Natural killer cell (primary cell): ENCODE data around the gene PPP1R9A. TPM values are rescaled to one million over a fixed set of nuclear protein-coding genes. Genes with fewer than 3 reads are reported as not detected.

Experiments used
- ATAC-seq, 3 donors: fragments of 150-1000 bp in 2 of 3; fragments of 200-7000 bp in 1 of 3; cut with Tn5 transposase; 1 replicate in 1 of 3; 2 replicates in 2 of 3; pipeline ENCODE4 v1.10.0; 2021; ENCODE audit warnings: mild to moderate bottlenecking in 2 of 3, moderate library complexity in 2 of 3
- DNase-seq, 2 donors: peaks; one replicate each; pipeline versions ENCODE4 v3.0.0 to v3.0.0-alpha.2; 2013 to 2021; ENCODE audit warnings: mixed read lengths in 1 of 2
- H3K27ac ChIP-seq: one replicate; pipeline ENCODE4 v1.5.1; 2013; ENCODE audit warnings: mild to moderate bottlenecking, low read length
- H3K27me3 ChIP-seq: one replicate; pipeline ENCODE4 v1.6.1; 2013; ENCODE audit warnings: low read length; ENCODE audit not compliant: control insufficient read depth, insufficient read depth
- H3K36me3 ChIP-seq: one replicate; pipeline ENCODE4 v1.6.1; 2013; ENCODE audit warnings: low read length; ENCODE audit not compliant: control insufficient read depth, insufficient read depth
- H3K4me1 ChIP-seq: one replicate; pipeline ENCODE4 v1.6.1; 2013; ENCODE audit warnings: low read length; ENCODE audit not compliant: control insufficient read depth, insufficient read depth
- H3K4me3 ChIP-seq: one replicate; pipeline ENCODE4 v1.5.1; 2013; ENCODE audit warnings: low read length
- H3K9me3 ChIP-seq: one replicate; pipeline ENCODE4 v1.6.1; 2013; ENCODE audit warnings: low read length; ENCODE audit not compliant: control insufficient read depth, insufficient read depth
- H3K27ac Mint-ChIP-seq, 2 donors: one replicate each; pipeline ENCODE4 v1.8.0; 2022; ENCODE audit warnings: mild to moderate bottlenecking in 2 of 2, mixed read lengths in 2 of 2, moderate library complexity in 1 of 2
- H3K27me3 Mint-ChIP-seq, 2 donors: one replicate each; pipeline ENCODE4 v1.8.0; 2022; ENCODE audit warnings: low read depth in 2 of 2, mixed read lengths in 2 of 2
- H3K36me3 Mint-ChIP-seq: one replicate; pipeline ENCODE4 v1.8.0; 2022; ENCODE audit warnings: mixed read lengths
- H3K4me1 Mint-ChIP-seq, 2 donors: one replicate each; pipeline ENCODE4 v1.8.0; 2022; ENCODE audit warnings: mixed read lengths in 2 of 2
- H3K4me3 Mint-ChIP-seq: one replicate; pipeline ENCODE4 v1.8.0; 2022; ENCODE audit warnings: mild to moderate bottlenecking, moderate library complexity, mixed read lengths
- H3K9me3 Mint-ChIP-seq, 2 donors: one replicate each; pipeline ENCODE4 v1.8.0; 2022; ENCODE audit warnings: mixed read lengths in 2 of 2
- WGBS: methylation state at CpG from one replicate; pipeline ENCODE4 v1.1.7; 2013; ENCODE audit warnings: missing lambda C conversion rate; ENCODE audit not compliant: insufficient coverage; 5-methylcytosine and 5-hydroxymethylcytosine counted together
- intact Hi-C: fragments of 100-400 bp; cut with micrococcal nuclease; formaldehyde crosslinking; loops from one replicate; pipeline ENCODE4 v1.14.2; 2022
- total RNA-seq, 4 donors: library from RNA; stranded (reverse); fragments of 120-200 nt in 1 of 4; gene quantifications; one replicate each; pipeline versions ENCODE4 v1.2.3 to v1.2.4, GENCODE V29; 2013 to 2022
- TF ChIP-seq, protein P1 (sequence below): fragments of 200-600 bp; IDR thresholded peaks from one replicate; pipeline ENCODE4 v1.8.0; 2022; ENCODE audit warnings: antibody characterized with exemption

PPP1R9A gene
- total RNA-seq, 3 donors from 2014 or later (not counting 1 experiment from before 2014, with no cell fraction given), result 1.6 to 6.0 (median 2.0) TPM

DNA sequence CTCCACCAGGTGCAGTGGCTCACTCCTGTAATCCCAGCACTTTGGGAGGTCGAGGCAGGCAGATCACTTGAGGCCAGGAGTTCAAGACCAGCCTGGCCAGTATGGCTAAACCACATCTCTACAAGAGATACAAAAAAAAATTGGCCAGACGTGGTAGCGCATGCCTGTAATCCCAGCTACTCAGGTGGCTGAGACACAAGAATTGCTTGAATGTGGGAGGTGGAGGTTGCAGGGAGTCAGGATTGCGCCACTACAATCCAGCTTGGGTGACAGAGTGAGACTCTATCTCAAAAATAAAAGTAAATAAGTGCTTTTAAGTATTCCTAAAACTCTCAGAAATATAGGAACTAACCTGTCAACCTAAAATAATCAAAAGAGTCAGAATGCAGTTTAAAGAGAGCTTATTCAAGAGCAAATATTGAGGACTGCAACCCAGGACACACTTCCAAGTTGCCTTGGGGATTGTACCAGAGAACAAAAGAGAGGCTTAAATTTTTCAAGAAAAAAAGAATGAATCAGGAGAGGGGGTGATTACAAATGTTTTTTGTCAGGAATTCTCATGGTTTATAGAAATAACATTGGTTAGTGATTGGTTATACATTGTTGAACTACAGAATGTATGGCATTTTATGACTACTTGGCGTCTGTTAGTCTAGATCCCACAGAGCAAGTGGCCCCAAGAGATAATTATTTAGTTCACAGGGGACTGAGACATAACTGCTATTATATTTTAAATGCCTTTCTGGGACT lies 33.2 kb upstream of the PPP1R9A start:
- no peak overlapping the region for H3K4me3 Mint-ChIP-seq
- no peak overlapping the region for H3K27ac Mint-ChIP-seq
- H3K27ac ChIP-seq, result no peak overlapping the region
- 75% methylated on average over 4 of the region's 5 CpGs for WGBS
- H3K9me3 ChIP-seq, result peaks cover 15% of the 10 kb centered on the region
- H3K9me3 Mint-ChIP-seq, result peaks cover 9 to 10% of the 10 kb centered on the region in 2 donors
- H3K27me3 Mint-ChIP-seq, result peaks cover 0 to 3% of the 10 kb centered on the region in 2 donors
- intact Hi-C loops, result no loop called here
- no peaks in the 10 kb centered on the region for H3K36me3 ChIP-seq
- H3K36me3 Mint-ChIP-seq, result no peaks in the 10 kb centered on the region
- H3K27me3 ChIP-seq, result no peaks in the 10 kb centered on the region
- no peak overlapping the region for H3K4me3 ChIP-seq
- DNase-seq (no peak), ATAC-seq (no peak)
- H3K4me1 ChIP-seq, result no peaks in the 10 kb centered on the region
- TF ChIP-seq, protein P1, sequence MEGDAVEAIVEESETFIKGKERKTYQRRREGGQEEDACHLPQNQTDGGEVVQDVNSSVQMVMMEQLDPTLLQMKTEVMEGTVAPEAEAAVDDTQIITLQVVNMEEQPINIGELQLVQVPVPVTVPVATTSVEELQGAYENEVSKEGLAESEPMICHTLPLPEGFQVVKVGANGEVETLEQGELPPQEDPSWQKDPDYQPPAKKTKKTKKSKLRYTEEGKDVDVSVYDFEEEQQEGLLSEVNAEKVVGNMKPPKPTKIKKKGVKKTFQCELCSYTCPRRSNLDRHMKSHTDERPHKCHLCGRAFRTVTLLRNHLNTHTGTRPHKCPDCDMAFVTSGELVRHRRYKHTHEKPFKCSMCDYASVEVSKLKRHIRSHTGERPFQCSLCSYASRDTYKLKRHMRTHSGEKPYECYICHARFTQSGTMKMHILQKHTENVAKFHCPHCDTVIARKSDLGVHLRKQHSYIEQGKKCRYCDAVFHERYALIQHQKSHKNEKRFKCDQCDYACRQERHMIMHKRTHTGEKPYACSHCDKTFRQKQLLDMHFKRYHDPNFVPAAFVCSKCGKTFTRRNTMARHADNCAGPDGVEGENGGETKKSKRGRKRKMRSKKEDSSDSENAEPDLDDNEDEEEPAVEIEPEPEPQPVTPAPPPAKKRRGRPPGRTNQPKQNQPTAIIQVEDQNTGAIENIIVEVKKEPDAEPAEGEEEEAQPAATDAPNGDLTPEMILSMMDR, result no peak
- H3K4me1 Mint-ChIP-seq, result no peaks in the 10 kb centered on the region

DNA sequence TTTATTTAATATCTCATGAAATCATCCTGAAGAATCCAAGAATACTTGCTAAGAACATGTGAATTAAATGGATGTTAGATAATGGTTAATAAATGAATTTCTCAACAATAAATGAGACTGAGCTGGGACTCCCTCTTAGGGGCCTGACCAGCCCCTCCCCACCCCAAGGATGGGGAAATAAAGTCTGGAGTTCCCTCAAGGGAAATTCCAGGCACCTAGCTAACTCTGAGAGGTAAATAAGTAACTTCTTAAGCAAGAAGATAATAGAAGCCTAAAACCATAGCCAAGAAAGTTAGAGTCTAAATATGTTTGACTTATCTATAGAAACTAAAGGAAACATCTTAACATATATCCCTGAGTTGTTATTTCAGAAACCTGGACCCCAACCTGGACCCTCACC lies 32.2 kb upstream of the PPP1R9A start:
- Mint-ChIP-seq H3K4me1 (no peaks in the 10 kb centered on the region), H3K4me3 (no peak overlapping the region), H3K27ac (no peak overlapping the region), H3K36me3 (no peaks in the 10 kb centered on the region), H3K9me3 (peaks cover 9 to 10% of the 10 kb centered on the region in 2 donors), H3K27me3 (peaks cover 0 to 3% of the 10 kb centered on the region in 2 donors)
- no peak overlapping the region for H3K27ac ChIP-seq
- intact Hi-C loops, result no loop called here
- peaks cover 15% of the 10 kb centered on the region for H3K9me3 ChIP-seq
- TF ChIP-seq, protein P1, result no peak
- H3K36me3 ChIP-seq, result no peaks in the 10 kb centered on the region
- no peaks in the 10 kb centered on the region for H3K4me1 ChIP-seq
- DNase-seq (no peak), ATAC-seq (no peak)
- no peaks in the 10 kb centered on the region for H3K27me3 ChIP-seq
- H3K4me3 ChIP-seq, result no peak overlapping the region

DNA sequence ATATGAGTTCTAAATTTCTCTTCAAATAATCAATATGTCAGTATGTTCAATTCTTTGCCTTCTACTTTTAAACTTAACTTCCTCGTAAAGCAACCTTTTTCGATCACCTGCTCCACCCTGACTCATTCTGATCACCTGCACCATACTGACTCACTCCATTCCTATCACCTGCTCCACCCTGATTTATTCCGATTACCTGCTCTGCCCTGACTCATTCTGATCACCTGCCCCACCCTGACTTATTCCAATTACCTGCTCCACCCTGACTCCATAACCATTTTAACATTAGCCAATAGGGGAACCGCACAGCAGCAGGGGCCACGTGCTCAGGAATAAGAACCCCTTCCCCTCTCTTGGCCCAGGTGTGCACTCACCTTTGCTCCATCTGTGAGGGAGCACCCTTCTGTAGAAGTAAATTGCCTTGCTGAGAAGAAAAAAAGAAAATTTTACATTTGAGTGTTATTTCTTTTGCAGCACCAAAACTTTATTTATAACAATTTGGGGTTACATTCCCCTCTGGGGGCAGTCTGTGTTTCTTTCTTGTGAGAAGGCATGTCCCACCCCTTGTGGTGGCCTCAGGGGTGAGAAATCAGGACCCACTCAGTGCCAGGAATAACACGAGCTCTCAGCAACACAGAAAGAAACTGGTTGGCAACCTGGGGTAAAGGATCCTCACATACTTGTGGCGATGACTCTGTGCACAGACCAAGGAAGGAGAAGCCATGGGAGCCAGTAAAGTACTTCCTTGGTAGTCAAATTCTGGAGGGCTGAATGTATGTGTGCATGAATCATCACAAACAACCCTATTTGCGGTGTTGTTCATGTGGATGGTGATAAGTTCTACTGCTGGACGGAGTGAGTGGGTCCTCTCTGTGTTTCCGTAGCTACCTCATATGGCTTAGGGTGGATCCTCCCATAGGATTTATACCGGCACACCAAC lies 29.4 kb upstream of the PPP1R9A start:
- H3K36me3 ChIP-seq, result no peaks in the 10 kb centered on the region
- no peaks in the 10 kb centered on the region for H3K4me1 ChIP-seq
- H3K27me3 ChIP-seq, result no peaks in the 10 kb centered on the region
- intact Hi-C loops, result no loop called here
- H3K9me3 ChIP-seq, result peaks cover 15% of the 10 kb centered on the region
- H3K4me3 Mint-ChIP-seq, result no peak overlapping the region
- no peaks in the 10 kb centered on the region for H3K4me1 Mint-ChIP-seq
- H3K27me3 Mint-ChIP-seq, result no peaks in the 10 kb centered on the region
- DNase-seq (no peak), ATAC-seq (no peak)
- no peak overlapping the region for H3K27ac Mint-ChIP-seq
- TF ChIP-seq, protein P1, result no peak
- WGBS, result 85% methylated on average over 11 of the region's 11 CpGs
- no peak overlapping the region for H3K27ac ChIP-seq
- H3K4me3 ChIP-seq, result no peak overlapping the region
- H3K36me3 Mint-ChIP-seq, result no peaks in the 10 kb centered on the region
- H3K9me3 Mint-ChIP-seq, result peaks cover 6% of the 10 kb centered on the region in 2 donors
